Colonic mucosa (tissue), 4 donors: ENCODE data around the gene GLI3. TPM values are rescaled to one million over a fixed set of nuclear protein-coding genes. Genes with fewer than 3 reads are reported as not detected.
"Not testable (repeated sequence)": the region's sequence is repeated elsewhere in the genome, so short reads cannot be mapped to it uniquely, and the experiment has no call there.

Experiments
- DNase-seq: peaks from one replicate; pipeline ENCODE4 v3.0.0-alpha.2; 2020
- H3K27ac ChIP-seq: fragments of 200-600 bp; one replicate; pipeline ENCODE4 v1.8.0; 2021
- H3K27me3 ChIP-seq: fragments of 200-600 bp; one replicate; pipeline ENCODE4 v1.8.0; 2021
- H3K36me3 ChIP-seq: fragments of 200-600 bp; one replicate; pipeline ENCODE4 v1.8.0; 2021
- H3K4me1 ChIP-seq: fragments of 200-600 bp; one replicate; pipeline ENCODE4 v1.8.0; 2021; ENCODE audit warnings: mild to moderate bottlenecking
- H3K4me3 ChIP-seq: fragments of 200-600 bp; one replicate; pipeline ENCODE4 v1.8.0; 2021
- H3K9ac ChIP-seq, 2 donors: one replicate each; pipeline ENCODE4 v1.7.0; 2013; ENCODE audit warnings: control low read depth in 2 of 2, low read depth in 2 of 2, low read length in 2 of 2
- H3K9me3 ChIP-seq: fragments of 200-600 bp; one replicate; pipeline ENCODE4 v1.8.0; 2021
- CTCF ChIP-seq: fragments of 200-600 bp; IDR thresholded peaks from one replicate; pipeline ENCODE4 v1.8.0; 2022; ENCODE audit warnings: antibody characterized with exemption, mild to moderate bottlenecking
- intact Hi-C: fragments of 100-400 bp; cut with DNase I; formaldehyde crosslinking; loops from one replicate; pipeline ENCODE4 v1.14.1; 2022
- total RNA-seq, 2 donors: library from RNA; stranded (reverse); fragmentation: NEBNext Ultra II Directional in 1 of 2; extraction: Animal tissue kit (Norgen Biotek cat#: 25700) in 1 of 2; gene quantifications; one replicate each; pipeline ENCODE4 v1.2.1, GENCODE V29; 2021
- donor health status: healthy.
- donor health status: DM: no; HTN: no; CAD: no.
- donor health status: DM: no; HTN: no; CAD: no.

Gene GLI3
- total RNA-seq, 2 donors from 2014 or later = 1.8 to 8.0 TPM

GRCh38 chr7:42213093-42213492 is 23.9 kb downstream of the GLI3 start:
- H3K4me3 ChIP-seq = no peak overlapping the region
- no peak for TF ChIP-seq CTCF
- no peak overlapping the region for H3K9ac ChIP-seq
- no peaks in the 10 kb centered on the region for H3K4me1 ChIP-seq
- H3K36me3 ChIP-seq = no peaks in the 10 kb centered on the region
- no peak overlapping the region for H3K27ac ChIP-seq
- DNase-seq = no peak
- no peaks in the 10 kb centered on the region for H3K9me3 ChIP-seq
- no peaks in the 10 kb centered on the region for H3K27me3 ChIP-seq
- intact Hi-C loops = no loop called here

GRCh38 chr7:42212541-42213090 is 24.4 kb downstream of the GLI3 start:
- Histone ChIP-seq H3K4me3 (no peak overlapping the region), H3K9me3 (no peaks in the 10 kb centered on the region), H3K4me1 (no peaks in the 10 kb centered on the region), H3K27ac (no peak overlapping the region), H3K9ac (no peak overlapping the region), H3K36me3 (no peaks in the 10 kb centered on the region), H3K27me3 (no peaks in the 10 kb centered on the region)
- no peak for TF ChIP-seq CTCF
- intact Hi-C loops = no loop called here
- no peak for DNase-seq

GRCh38 chr7:42211938-42212337 is 25.1 kb downstream of the GLI3 start:
- TF ChIP-seq CTCF = no peak
- H3K27me3 ChIP-seq = no peaks in the 10 kb centered on the region
- no peaks in the 10 kb centered on the region for H3K36me3 ChIP-seq
- no peaks in the 10 kb centered on the region for H3K9me3 ChIP-seq
- intact Hi-C loops = no loop called here
- H3K27ac ChIP-seq = no peak overlapping the region
- H3K9ac ChIP-seq = no peak overlapping the region
- DNase-seq = no peak
- H3K4me3 ChIP-seq = no peak overlapping the region
- H3K4me1 ChIP-seq = no peaks in the 10 kb centered on the region

GRCh38 chr7:42210779-42211178 is 26.2 kb downstream of the GLI3 start:
- Histone ChIP-seq H3K9me3 (no peaks in the 10 kb centered on the region), H3K4me3 (no peak overlapping the region), H3K36me3 (no peaks in the 10 kb centered on the region), H3K4me1 (no peaks in the 10 kb centered on the region), H3K27me3 (no peaks in the 10 kb centered on the region), H3K27ac (no peak overlapping the region), H3K9ac (no peak overlapping the region)
- TF ChIP-seq CTCF = no peak
- intact Hi-C loops = no loop called here
- DNase-seq = no peak

- Histone ChIP-seq H3K4me3 (no peak overlapping the region), H3K4me1 (no peaks in the 10 kb centered on the region), H3K9ac (no peak overlapping the region)
These were observed 26.7 kb downstream of the GLI3 start for GRCh38 chr7:42210333-42210732.

GRCh38 chr7:42209085-42209484 is 27.9 kb downstream of the GLI3 start:
- H3K4me3 ChIP-seq, H3K27me3 ChIP-seq, H3K9me3 ChIP-seq, H3K27ac ChIP-seq, intact Hi-C loops, H3K4me1 ChIP-seq, DNase-seq, H3K36me3 ChIP-seq, H3K9ac ChIP-seq: not testable (repeated sequence)

More at GRCh38 chr7:42210333-42210732, 26.7 kb downstream of the GLI3 start:
- intact Hi-C loops = no loop called here
- Histone ChIP-seq H3K27ac (no peak overlapping the region), H3K36me3 (no peaks in the 10 kb centered on the region), H3K9me3 (no peaks in the 10 kb centered on the region), H3K27me3 (no peaks in the 10 kb centered on the region)
- TF ChIP-seq CTCF = no peak
- no peak for DNase-seq
